ENCODE results near the gene OGA. TPM values are rescaled to one million over a fixed set of nuclear protein-coding genes. Genes with fewer than 3 reads are reported as not detected.
A peak's percentile ranks its signal among the peaks of the same experiment; 100 is the strongest.

Gene OGA
- total and polyA plus RNA-seq, 2 of the 8 experiments (the other 6 are each of a cell fraction or from before 2014, with no cell fraction given) = 31.2 to 107 TPM

DNA sequence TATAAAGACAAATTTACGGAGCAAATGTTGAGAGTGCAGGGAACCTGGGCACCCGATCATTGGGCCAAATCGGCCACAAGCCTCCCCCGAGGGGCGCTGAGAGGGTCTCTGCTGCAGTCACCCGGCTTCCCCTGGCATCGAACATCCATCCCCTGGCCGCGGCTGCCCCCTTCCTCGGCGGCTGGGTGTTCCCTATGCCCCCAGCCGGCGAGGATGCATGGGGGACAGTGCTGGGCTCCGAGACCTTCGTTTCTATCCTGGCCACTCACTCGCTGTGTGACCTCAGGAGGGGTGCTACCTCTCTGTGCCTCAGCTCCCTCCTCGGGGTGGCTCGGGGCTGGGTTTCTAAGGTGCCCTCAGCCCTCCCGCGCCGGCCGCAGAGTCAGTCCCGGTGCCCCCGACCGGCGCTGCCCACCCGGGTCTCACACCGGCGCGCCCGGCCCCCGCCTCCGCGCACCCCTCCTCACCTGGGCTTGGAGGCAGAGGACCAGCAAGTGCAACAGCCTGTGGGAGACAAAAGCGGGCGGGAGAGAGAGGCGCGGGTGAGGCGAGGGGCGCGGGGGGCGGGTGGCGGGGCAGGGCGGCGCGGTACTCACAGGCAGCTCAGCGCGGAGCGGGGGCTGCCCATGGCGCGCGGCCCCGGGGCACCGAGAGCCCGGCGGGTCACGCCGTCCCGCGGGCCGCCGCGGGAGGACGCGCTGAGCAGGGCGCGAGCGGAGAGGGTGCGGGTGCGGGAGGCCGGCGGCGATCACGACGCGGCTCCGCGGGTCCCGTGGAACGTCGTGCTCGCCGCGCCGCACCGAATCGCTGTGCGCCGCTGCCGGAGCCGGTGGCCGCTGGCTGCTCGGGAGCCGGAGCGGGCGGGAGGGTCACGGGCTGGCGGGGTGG, 42.7 kb downstream of the OGA start, which contains the start of gene FGF8:
Gene FGF8, minus strand, starts transcription at position 842 of the 888 bp plus-strand sequence. Its CDS starts 214 bp downstream, at position 628.
- H2BK120ac ChIP-seq (replicated peaks; ENCODE audit: low read depth, low read length) = no peak within 1 kb of the TSS
- H3K36me3 ChIP-seq (ENCODE audit: control insufficient read depth in 2 of 4, insufficient read depth in 4 of 4, low read length in 3 of 4) = no peaks in the 10 kb centered on the region; a peak in 1 of 8 replicates
- no peak within 1 kb of the TSS for H3K14ac ChIP-seq (ENCODE audit: insufficient read length)
- H3K4me2 ChIP-seq (ENCODE audit: insufficient read depth in 1 of 2, low read depth in 2 of 2, low read length in 2 of 2) = peak within 1 kb of the TSS; percentile 47 to 76
- no peak within 1 kb of the TSS; the same call in 1 of the 2 replicates for H3K18ac ChIP-seq (ENCODE audit: extremely low read depth, low read length)
- H2AK5ac ChIP-seq (ENCODE audit: low read depth, low read length) = no peak within 1 kb of the TSS
- no peak within 1 kb of the TSS for H2AFZ ChIP-seq (ENCODE audit: low read length)
- 2% methylated on average over 66 of the region's 98 CpGs; no CpG with 5 or more reads in 1 of the 2 experiments for WGBS, 2 experiments (ENCODE audit: extremely low coverage in 1 of 2, insufficient coverage in 1 of 2, insufficient read length in 1 of 2, insufficient replicate concordance in 2 of 2, low coverage in 1 of 2, low lambda C conversion rate in 2 of 2, missing lambda C conversion rate in 1 of 2)
- no peak within 1 kb of the TSS for H4K5ac ChIP-seq (ENCODE audit: insufficient read length, low read depth, low read length)
- H3K23me2 ChIP-seq (ENCODE audit: low read depth, low read length) = peaks cover 21% of the 10 kb centered on the region
- ChIA-PET CTCF (ENCODE audit: partially characterized antibody) (interaction anchor here (1.4 to 9.2 kb wide), 7 partner anchors 8 to 220 kb away, joined by 3 to 100 read pairs (median 30); partner anchors contain the start of gene NPM3), POLR2A (ENCODE audit: partially characterized antibody) (interaction anchor here (1.7 to 3.4 kb wide), 2 partner anchors 8 to 42 kb away, joined by 8 to 13 read pairs; partner anchors contain the start of genes NPM3 and OGA)
- H3K9ac ChIP-seq (replicated peaks in 1 of 4; ENCODE audit: extremely low read depth in 1 of 4, low read depth in 3 of 4, low read length in 3 of 4) = no peak within 1 kb of the TSS
- H2BK5ac ChIP-seq (ENCODE audit: low read depth, low read length) = no peak within 1 kb of the TSS
- no peak within 1 kb of the TSS for H3K4ac ChIP-seq (replicated peaks; ENCODE audit: insufficient read length, low read depth, low read length)
- no peak within 1 kb of the TSS for H4K91ac ChIP-seq (replicated peaks; ENCODE audit: insufficient read length, low read length)
- peak within 1 kb of the TSS; percentile 72 for H2BK15ac ChIP-seq (ENCODE audit: low read length)
- H4K20me1 ChIP-seq (replicated peaks in 1 of 2; ENCODE audit: control insufficient read depth in 1 of 2, insufficient read depth in 2 of 2, low read length in 2 of 2) = peaks cover 4 to 24% of the 10 kb centered on the region in 2 experiments
- no peak within 1 kb of the TSS for H2BK20ac ChIP-seq (ENCODE audit: low read length)
- H2BK12ac ChIP-seq (ENCODE audit: low read depth, low read length) = peak within 1 kb of the TSS; percentile 71; the same call in 1 of the 2 replicates
- H3K56ac ChIP-seq (replicated peaks; ENCODE audit: insufficient read length, low read depth, low read length) = no peak within 1 kb of the TSS
- peak within 1 kb of the TSS; percentile 29 to 58 (median 36) for H3K4me3 ChIP-seq (ENCODE audit: extremely low read depth in 1 of 4, insufficient read depth in 2 of 4, low read depth in 3 of 4, low read length in 4 of 4)
- H3K79me1 ChIP-seq (ENCODE audit: low read depth, low read length) = no peaks in the 10 kb centered on the region; the same call in 1 of the 2 replicates
- peak in 1 of 2 experiments; percentile 49 for DNase-seq (ENCODE audit: low read depth in 1 of 2, low spot score in 2 of 2)
- no peaks in the 10 kb centered on the region for H3K9me3 ChIP-seq (ENCODE audit: insufficient read depth in 2 of 2, low read depth in 1 of 2, low read length in 1 of 2)
- H3K27me3 ChIP-seq (replicated peaks in 1 of 4; ENCODE audit: control insufficient read depth in 3 of 4, extremely low read depth in 1 of 4, insufficient read depth in 3 of 4, low read length in 3 of 4) = peaks cover 50 to 80% (median 73%) of the 10 kb centered on the region in 4 experiments
- H3K79me2 ChIP-seq (ENCODE audit: control insufficient read depth in 1 of 2, insufficient read depth in 2 of 2, low read length in 2 of 2) = no peaks in the 10 kb centered on the region
- no peak for FAIRE-seq
- H3K4me1 ChIP-seq (replicated peaks in 1 of 4; ENCODE audit: control insufficient read depth in 3 of 4, insufficient read depth in 4 of 4, low read length in 3 of 4) = peaks cover 21 to 43% (median 34%) of the 10 kb centered on the region in 4 experiments
- H4K8ac ChIP-seq (ENCODE audit: extremely low read depth, insufficient read depth, low read length) = peak within 1 kb of the TSS; percentile 51
- TF ChIP-seq KDM4A (IDR thresholded peaks at IDR 0.05; ENCODE audit: low read depth, low read length, severe bottlenecking) (peak; percentile 40), GTF2F1 (IDR thresholded peaks at IDR 0.05; ENCODE audit: borderline replicate concordance, low read depth, low read length) (no peak), SUZ12 (IDR thresholded peaks at IDR 0.05; ENCODE audit: low read length) (peak; percentile 85), SIN3A (conservative IDR thresholded peaks at IDR 0.05 in 1 of 2, IDR thresholded peaks at IDR 0.05 in 1 of 2; ENCODE audit: low read depth in 1 of 2, low read length in 2 of 2) (no peak; a peak in 1 of 4 replicates), EZH2 (IDR thresholded peaks at IDR 0.05; ENCODE audit: low read depth, low read length, severe bottlenecking) (peak; percentile 67)
- H3K23ac ChIP-seq (ENCODE audit: insufficient read length) = no peak within 1 kb of the TSS
- H3K27ac ChIP-seq (ENCODE audit: low read depth, low read length) = no peak within 1 kb of the TSS

All from H1 (cell line).